ENCODE data around the gene RASIP1. TPM values are rescaled to one million over a fixed set of nuclear protein-coding genes. Genes with fewer than 3 reads are reported as not detected.
"Not testable (repeated sequence)": the region's sequence is repeated elsewhere in the genome, so short reads cannot be mapped to it uniquely, and the experiment has no call there.

RASIP1 gene
- under 1 TPM; 0.19 TPM for total RNA-seq

- ChIA-PET CTCF (interaction anchor here (1.3 to 3.4 kb wide), 5 partner anchors 7 to 253 kb away, joined by 3 to 23 read pairs (median 7); partner anchors contain the start of genes GYS1, IZUMO1 and RUVBL2), POLR2A (interaction anchor here (0.9 to 1.2 kb wide), 2 partner anchors 16 to 27 kb away, joined by 3 read pairs; no protein-coding TSS in a partner anchor)
- no peak for DNase-seq
- Mint-ChIP-seq H3K9me3 (no peaks in the 10 kb centered on the region), H3K27me3 (peaks cover 7% of the 10 kb centered on the region), H3K4me1 (ENCODE audit: low read depth) (peaks cover 13% of the 10 kb centered on the region), H3K4me3 (no peak within 1 kb of the TSS), H3K36me3 (no peaks in the 10 kb centered on the region), H3K27ac (no peak within 1 kb of the TSS)
- intact Hi-C loops (cut with micrococcal nuclease): no loop called here
Observed at GRCh38 chr19:48740164-48740972, at the start of gene RASIP1. RASIP1 (minus strand) TSS chr19:48740610; CDS start chr19:48740282, 328 bp downstream.

- H3K36me3 Mint-ChIP-seq; POLR2A ChIA-PET; H3K9me3 Mint-ChIP-seq; H3K4me1 Mint-ChIP-seq (ENCODE audit: low read depth); H3K27ac Mint-ChIP-seq; H3K4me3 Mint-ChIP-seq; intact Hi-C loops (cut with micrococcal nuclease); DNase-seq: not testable (repeated sequence)
- H3K27me3 Mint-ChIP-seq: peaks cover 11% of the 10 kb centered on the region
- CTCF ChIA-PET: interaction anchor here (0.6 to 5.6 kb wide), 33 partner anchors 10 to 505 kb away, joined by 3 to 149 read pairs (median 4); partner anchors contain the start of genes BCAT2, CA11, DHDH and GYS1
Observed at GRCh38 chr19:48787331-48787730, 46.9 kb upstream of the RASIP1 start.

- CTCF ChIA-PET: interaction anchor here (5.6 kb wide), 1 partner anchor 56 kb away, joined by 149 read pairs; no protein-coding TSS in a partner anchor
- H3K27me3 Mint-ChIP-seq: peaks cover 12% of the 10 kb centered on the region
- H3K4me1 Mint-ChIP-seq (ENCODE audit: low read depth); intact Hi-C loops (cut with micrococcal nuclease); DNase-seq; H3K4me3 Mint-ChIP-seq; POLR2A ChIA-PET; H3K27ac Mint-ChIP-seq; H3K36me3 Mint-ChIP-seq; H3K9me3 Mint-ChIP-seq: not testable (repeated sequence)
Observed at GRCh38 chr19:48786422-48786821, 46.0 kb upstream of the RASIP1 start.

- ChIA-PET CTCF (interaction anchor here (1.0 to 2.6 kb wide), 3 partner anchors 58 to 186 kb away, joined by 3 to 8 read pairs (median 4); partner anchors contain the start of gene CA11), POLR2A (no interaction called here)
- H3K27ac Mint-ChIP-seq: no peak overlapping the region
- peaks cover 3% of the 10 kb centered on the region for H3K4me1 Mint-ChIP-seq (ENCODE audit: low read depth)
- no peak overlapping the region for H3K4me3 Mint-ChIP-seq
- intact Hi-C loops (cut with micrococcal nuclease): no loop called here
- no peak for DNase-seq
- H3K36me3 Mint-ChIP-seq: no peaks in the 10 kb centered on the region
- H3K9me3 Mint-ChIP-seq: no peaks in the 10 kb centered on the region
- H3K27me3 Mint-ChIP-seq: peaks cover 12% of the 10 kb centered on the region
Observed at GRCh38 chr19:48784527-48784926, 44.1 kb upstream of the RASIP1 start.

- Mint-ChIP-seq H3K36me3 (no peaks in the 10 kb centered on the region), H3K27ac (no peak overlapping the region), H3K4me1 (ENCODE audit: low read depth) (peaks cover 3% of the 10 kb centered on the region), H3K27me3 (peaks cover 11% of the 10 kb centered on the region), H3K4me3 (no peak overlapping the region), H3K9me3 (no peaks in the 10 kb centered on the region)
- intact Hi-C loops (cut with micrococcal nuclease): no loop called here
- no peak for DNase-seq
- CTCF ChIA-PET: interaction anchor here (1.1 to 2.6 kb wide), 4 partner anchors 15 to 106 kb away, joined by 3 to 15 read pairs (median 8); no protein-coding TSS in a partner anchor
- POLR2A ChIA-PET: no interaction called here
Observed at GRCh38 chr19:48780631-48781391, 40.4 kb upstream of the RASIP1 start.

- H3K27ac Mint-ChIP-seq: no peak overlapping the region
- H3K36me3 Mint-ChIP-seq: no peaks in the 10 kb centered on the region
- no peak for DNase-seq
- H3K4me3 Mint-ChIP-seq: no peak overlapping the region
- H3K27me3 Mint-ChIP-seq: peaks cover 9% of the 10 kb centered on the region
- no peaks in the 10 kb centered on the region for H3K9me3 Mint-ChIP-seq
- intact Hi-C loops (cut with micrococcal nuclease): no loop called here
- ChIA-PET POLR2A (interaction anchor here (0.6 kb wide), 2 partner anchors 10 to 211 kb away, joined by 3 to 7 read pairs; no protein-coding TSS in a partner anchor), CTCF (interaction anchor here (1.8 to 2.6 kb wide), 2 partner anchors 16 to 63 kb away, joined by 5 to 10 read pairs; no protein-coding TSS in a partner anchor)
- H3K4me1 Mint-ChIP-seq (ENCODE audit: low read depth): peaks cover 3% of the 10 kb centered on the region
Observed at GRCh38 chr19:48779636-48780035, 39.2 kb upstream of the RASIP1 start.

- no peaks in the 10 kb centered on the region for H3K9me3 Mint-ChIP-seq
- H3K27me3 Mint-ChIP-seq: peaks cover 3% of the 10 kb centered on the region
- no peak overlapping the region for H3K4me3 Mint-ChIP-seq
- ChIA-PET POLR2A (no interaction called here), CTCF (interaction anchor here (2.1 kb wide), 1 partner anchor 11 kb away, joined by 6 read pairs; no protein-coding TSS in a partner anchor)
- no peaks in the 10 kb centered on the region for H3K36me3 Mint-ChIP-seq
- DNase-seq: no peak
- peaks cover 3% of the 10 kb centered on the region for H3K4me1 Mint-ChIP-seq (ENCODE audit: low read depth)
- H3K27ac Mint-ChIP-seq: no peak overlapping the region
- intact Hi-C loops (cut with micrococcal nuclease): no loop called here
Observed at GRCh38 chr19:48777720-48778119, 37.3 kb upstream of the RASIP1 start.

- no peaks in the 10 kb centered on the region for H3K4me1 Mint-ChIP-seq (ENCODE audit: low read depth)
- H3K27ac Mint-ChIP-seq: no peak overlapping the region
- intact Hi-C loops (cut with micrococcal nuclease): no loop called here
- no peak overlapping the region for H3K4me3 Mint-ChIP-seq
- DNase-seq: no peak
- no peaks in the 10 kb centered on the region for H3K36me3 Mint-ChIP-seq
- peaks cover 2% of the 10 kb centered on the region for H3K27me3 Mint-ChIP-seq
- ChIA-PET CTCF (interaction anchor here (2.1 kb wide), 1 partner anchor 11 kb away, joined by 6 read pairs; no protein-coding TSS in a partner anchor), POLR2A (no interaction called here)
- no peaks in the 10 kb centered on the region for H3K9me3 Mint-ChIP-seq
Observed at GRCh38 chr19:48777139-48777538, 36.7 kb upstream of the RASIP1 start.

- Mint-ChIP-seq H3K9me3 (no peaks in the 10 kb centered on the region), H3K4me3 (no peak overlapping the region), H3K27ac (no peak overlapping the region), H3K36me3 (no peaks in the 10 kb centered on the region), H3K27me3 (peaks cover 6% of the 10 kb centered on the region), H3K4me1 (ENCODE audit: low read depth) (no peaks in the 10 kb centered on the region)
- ChIA-PET CTCF (interaction anchor here (0.7 kb wide), 1 partner anchor 73 kb away, joined by 3 read pairs; no protein-coding TSS in a partner anchor), POLR2A (no interaction called here)
- intact Hi-C loops (cut with micrococcal nuclease): no loop called here
- DNase-seq: no peak
Observed at GRCh38 chr19:48772503-48772953, 32.1 kb upstream of the RASIP1 start.

GRCh38 chr19:48770734-48771472 lies 30.5 kb upstream of the RASIP1 start:
- no peaks in the 10 kb centered on the region for H3K4me1 Mint-ChIP-seq (ENCODE audit: low read depth)
- H3K27me3 Mint-ChIP-seq: peaks cover 6% of the 10 kb centered on the region
- ChIA-PET CTCF (no interaction called here), POLR2A (no interaction called here)
- H3K36me3 Mint-ChIP-seq: no peaks in the 10 kb centered on the region
- H3K9me3 Mint-ChIP-seq: no peaks in the 10 kb centered on the region
- no peak for DNase-seq
- intact Hi-C loops (cut with micrococcal nuclease): no loop called here
- H3K4me3 Mint-ChIP-seq: no peak overlapping the region
- no peak overlapping the region for H3K27ac Mint-ChIP-seq

- peaks cover 6% of the 10 kb centered on the region for H3K27me3 Mint-ChIP-seq
- ChIA-PET POLR2A (interaction anchor here (0.6 to 0.7 kb wide), 3 partner anchors 9 to 136 kb away, joined by 3 to 7 read pairs (median 4); no protein-coding TSS in a partner anchor), CTCF (no interaction called here)
- no peak for DNase-seq
- H3K9me3 Mint-ChIP-seq: no peaks in the 10 kb centered on the region
- no peak overlapping the region for H3K27ac Mint-ChIP-seq
- H3K4me1 Mint-ChIP-seq (ENCODE audit: low read depth): no peaks in the 10 kb centered on the region
- intact Hi-C loops (cut with micrococcal nuclease): no loop called here
- H3K36me3 Mint-ChIP-seq: no peaks in the 10 kb centered on the region
- H3K4me3 Mint-ChIP-seq: no peak overlapping the region
Observed at GRCh38 chr19:48770266-48770665, 29.9 kb upstream of the RASIP1 start.

Data from activated CD4-positive, alpha-beta memory T cell treated with anti-CD3 and anti-CD28 coated beads for 36 hours (primary cell).